ENCODE results near the gene EARS2.
"Not testable (repeated sequence)": the region's sequence is repeated elsewhere in the genome, so short reads cannot be mapped to it uniquely, and the experiment has no call there.

The EARS2 gene

DNA sequence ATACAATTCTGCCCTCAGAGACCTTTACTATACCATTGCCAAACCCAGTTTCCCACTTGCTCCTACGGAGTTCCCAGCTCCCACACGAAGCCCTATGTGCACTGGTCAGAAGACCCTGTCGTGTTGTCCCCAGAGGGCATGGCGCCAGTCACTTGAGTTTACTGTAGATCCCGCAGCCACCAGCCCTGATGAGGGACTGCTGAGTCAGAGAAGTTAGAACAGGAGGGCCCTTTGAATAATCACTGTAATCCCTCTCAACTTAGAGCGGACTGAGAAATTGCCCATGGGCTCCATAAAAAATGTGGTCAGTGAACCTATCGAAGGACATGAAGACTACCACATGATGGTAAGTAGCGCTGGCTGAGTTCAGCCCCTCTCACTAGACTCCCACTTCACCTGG is 9.6 kb upstream of the EARS2 start:
- DNase-seq = no peak

DNA sequence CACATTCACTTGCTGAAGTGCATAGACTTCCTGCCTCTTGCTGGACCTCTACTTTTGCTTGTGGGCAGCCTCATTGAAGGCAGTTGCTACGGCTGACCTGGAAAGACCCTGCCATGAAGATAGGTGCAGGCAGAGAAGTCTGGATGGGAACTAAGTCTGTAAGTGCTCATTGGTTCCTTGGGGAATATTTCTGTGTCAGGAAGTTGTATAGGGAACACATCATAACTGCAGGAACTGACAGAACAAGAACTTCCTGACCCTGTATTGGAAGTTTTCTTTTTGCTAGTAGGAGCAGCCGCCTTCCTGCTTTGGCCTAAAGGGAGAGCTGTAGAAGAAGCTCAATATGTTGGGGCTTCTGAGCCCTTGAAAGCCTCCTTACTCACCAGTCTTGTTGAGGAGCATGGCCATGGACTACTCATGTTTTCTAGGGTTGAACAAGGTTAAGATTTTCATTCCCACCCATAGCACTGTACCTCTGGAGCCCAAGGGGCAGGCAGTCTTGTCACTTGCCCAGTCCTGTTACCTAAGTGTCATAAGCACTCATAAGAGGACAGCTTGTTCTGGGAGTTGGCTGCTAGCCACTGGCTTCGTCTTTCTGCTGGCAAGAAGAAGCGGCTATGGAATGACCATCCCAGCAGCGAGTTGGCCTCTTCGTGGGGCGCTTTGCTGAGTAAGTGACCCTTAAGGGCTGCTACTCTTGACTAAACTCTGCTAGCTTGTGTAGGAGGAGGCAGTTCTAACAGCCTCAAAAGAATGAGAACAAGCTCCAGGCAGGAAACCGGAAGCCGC is 7.6 kb upstream of the EARS2 start:
- no peak for DNase-seq

DNA sequence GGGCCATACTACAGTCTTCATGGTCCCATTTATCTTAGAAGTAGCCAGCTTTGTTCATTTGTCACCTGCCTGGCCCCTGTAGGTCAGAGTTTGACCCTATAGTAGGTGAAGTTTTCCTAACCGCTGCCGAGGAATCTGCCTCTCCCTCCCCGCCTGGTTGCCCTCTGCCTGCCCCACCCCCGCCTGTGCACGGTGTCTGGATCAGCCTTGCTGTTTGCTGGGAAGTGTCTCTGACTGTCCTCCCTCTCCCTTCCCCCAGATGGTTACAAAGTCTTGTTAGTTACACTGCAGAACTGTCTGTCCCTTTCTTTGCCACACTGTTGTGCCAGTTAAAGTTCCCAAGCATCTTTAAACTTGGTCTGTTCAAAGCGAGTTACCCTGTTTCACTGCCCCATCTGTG is 6.0 kb upstream of the EARS2 start:
- no peak for DNase-seq

DNA sequence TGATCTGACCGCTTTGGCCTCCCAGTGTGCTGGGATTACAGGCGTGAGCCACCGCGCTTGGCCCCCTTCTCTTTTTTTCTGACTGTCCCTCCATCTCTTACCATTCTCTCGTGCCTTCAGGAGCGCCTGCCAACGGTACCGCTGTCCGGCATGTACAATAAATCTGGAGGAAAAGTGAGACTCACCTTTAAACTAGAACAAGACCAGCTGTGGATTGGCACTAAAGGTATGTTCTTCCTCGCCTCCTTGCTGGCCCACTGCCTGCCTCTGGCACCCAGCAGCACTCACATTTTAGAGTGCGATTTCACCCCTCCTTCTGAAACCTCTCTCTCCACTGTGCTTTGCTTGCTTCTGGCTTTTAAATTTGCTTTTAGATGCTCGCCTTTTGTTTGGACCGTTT is 5.4 kb upstream of the EARS2 start:
- DNase-seq = no peak

DNA sequence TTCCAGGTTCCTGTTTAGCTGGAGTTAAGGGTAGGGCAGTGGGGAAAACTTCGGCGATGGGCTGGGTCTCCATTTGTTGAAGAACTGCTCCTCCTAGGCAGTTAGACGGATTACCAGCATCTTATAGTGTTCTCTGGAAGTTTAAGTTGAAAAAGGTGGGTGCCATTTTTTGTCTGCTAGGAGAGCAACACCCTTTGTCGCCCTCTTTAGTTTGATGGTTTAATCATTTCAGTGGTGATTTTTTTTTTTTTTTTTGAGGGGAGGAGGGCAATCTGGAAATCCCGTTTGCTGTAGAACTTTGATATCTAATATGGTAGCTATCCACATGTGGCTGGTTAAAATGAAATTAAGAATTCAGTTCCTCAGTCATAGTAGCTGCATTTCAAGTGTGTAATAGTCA is 4.4 kb upstream of the EARS2 start:
- DNase-seq = no peak

DNA sequence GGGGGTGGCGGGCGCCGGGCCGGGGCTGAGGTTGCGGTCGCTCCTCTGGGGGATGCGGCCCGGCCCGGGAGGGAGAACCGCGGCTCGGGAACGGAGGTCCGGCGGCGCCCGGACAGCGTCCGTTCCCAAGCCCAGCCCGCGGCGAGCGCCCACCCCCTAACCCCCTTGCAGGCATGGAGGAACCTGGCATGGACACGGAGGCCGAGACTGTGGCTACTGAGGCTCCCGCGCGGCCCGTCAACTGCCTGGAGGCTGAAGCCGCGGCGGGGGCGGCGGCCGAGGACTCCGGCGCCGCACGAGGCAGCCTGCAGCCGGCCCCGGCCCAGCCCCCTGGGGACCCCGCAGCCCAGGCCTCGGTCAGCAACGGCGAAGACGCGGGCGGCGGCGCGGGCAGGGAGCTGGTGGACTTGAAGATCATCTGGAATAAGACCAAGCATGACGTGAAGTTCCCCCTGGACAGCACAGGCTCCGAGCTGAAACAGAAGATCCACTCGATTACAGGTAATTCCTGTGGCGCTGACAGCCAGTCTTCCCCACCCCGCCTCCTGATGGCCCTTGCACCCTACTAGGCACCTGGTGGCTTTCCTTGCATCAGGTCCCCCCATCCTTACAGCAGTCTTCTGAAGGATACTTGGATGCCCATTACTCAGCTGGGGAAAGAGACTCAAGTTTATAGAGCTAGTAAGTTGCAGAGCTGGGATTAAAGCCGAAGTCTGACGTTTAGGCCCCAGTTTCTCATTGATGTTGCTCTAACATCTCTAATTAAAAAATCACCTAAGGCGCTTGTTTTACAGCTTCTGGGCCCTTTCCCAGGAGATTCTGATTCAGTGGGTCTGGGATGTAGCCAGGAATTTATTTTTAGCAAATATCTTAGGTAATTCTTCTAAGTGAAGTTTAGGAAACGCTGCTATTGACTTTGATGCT is 891 bp upstream of the EARS2 start:
- no peak for DNase-seq

DNA sequence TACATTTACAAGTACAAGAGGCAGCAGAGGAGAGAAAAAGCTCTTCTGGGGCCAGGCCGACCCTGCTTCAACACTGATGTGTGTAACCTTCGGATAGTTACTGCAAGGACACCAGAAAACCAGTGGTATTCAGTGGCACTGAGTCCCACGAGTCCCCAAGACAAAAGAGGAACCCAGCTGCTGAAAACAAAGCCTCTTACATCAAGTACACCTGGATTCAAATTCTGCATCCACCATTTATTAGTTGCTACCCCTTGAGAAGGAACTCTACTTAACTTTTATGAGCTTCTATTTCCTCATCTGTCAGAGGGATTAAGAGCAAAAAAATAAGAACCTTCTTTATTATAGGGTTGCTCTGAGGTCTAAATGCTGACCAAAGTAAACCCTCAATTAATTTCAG is 2.6 kb downstream of the EARS2 start:
- no peak for DNase-seq

DNA sequence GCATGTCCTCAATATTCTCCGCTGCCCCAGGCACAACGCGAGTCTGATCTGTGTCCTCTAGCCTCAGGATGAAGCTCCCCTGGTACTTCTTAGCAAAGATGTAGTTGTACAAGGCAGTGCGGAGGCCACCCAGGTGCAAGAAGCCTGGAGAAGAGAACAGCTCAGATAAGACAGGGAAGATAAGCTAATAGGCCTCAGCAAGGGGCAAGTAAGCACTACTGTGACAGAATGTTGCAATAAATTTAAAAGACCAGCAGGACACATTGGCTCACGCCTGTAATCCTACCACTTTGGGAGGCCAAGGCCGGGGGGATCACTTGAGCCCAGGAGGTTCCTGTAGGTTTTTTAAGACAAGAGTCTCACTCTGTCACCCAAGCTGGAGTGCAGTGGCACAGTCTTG is 5.0 kb downstream of the EARS2 start:
- no peak for DNase-seq

DNA sequence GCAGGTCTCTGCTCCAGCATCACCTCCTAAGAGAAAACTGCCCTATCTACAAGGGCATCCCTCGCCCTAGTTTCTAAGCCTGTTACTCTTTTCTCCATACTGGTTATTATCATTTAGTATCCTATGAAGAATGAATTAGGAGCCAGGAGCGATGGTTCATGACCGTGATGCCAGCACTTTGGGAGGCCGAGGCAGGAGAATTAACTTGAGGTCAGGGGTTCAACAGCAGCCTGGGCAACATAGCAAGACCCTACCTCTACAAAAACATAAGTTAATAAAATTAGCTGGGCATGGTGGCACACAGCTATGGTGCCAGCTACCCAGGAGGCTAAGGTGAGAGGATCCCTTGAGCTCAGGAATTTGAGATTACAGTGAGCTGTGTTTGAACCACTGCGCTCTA is 7.2 kb downstream of the EARS2 start:
- no peak for DNase-seq

DNA sequence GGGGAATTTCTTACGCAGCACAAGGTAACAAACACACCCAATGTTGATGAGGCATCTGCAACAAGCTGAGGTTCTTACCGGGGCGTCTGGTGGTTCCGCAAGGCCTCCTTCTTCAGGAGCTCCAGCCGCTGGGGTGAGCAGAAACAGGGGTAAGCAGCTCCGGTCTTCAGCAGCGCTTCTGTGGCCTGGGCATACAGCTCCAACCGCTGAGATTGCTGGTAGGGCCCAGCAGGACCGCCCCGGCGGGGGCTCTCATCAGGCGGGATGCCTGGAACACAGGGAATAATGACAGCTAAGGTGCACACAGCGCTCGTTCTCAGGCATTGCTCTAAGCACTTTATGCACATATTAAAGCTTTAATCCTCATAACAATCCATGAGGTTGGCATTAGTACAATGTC is 12.7 kb downstream of the EARS2 start:
- DNase-seq = no peak

DNA sequence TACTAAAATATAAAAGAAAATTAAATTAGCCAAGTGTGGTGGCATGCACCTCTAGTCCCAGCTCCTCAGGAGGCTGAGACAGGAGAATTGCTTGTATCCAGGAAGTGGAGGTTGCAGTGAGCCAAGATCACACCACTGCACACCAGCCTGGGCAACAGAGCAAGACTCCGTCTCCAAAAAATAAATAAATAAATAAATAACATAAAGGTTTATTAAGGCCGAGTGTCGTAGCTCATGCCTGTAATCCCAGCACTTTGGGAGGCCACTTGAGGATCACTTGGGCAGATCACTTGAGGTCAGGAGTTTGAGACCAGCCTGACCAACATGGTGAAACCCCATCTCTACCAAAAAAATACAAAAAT is 16.4 kb downstream of the EARS2 start:
- not testable (repeated sequence) for DNase-seq

DNA sequence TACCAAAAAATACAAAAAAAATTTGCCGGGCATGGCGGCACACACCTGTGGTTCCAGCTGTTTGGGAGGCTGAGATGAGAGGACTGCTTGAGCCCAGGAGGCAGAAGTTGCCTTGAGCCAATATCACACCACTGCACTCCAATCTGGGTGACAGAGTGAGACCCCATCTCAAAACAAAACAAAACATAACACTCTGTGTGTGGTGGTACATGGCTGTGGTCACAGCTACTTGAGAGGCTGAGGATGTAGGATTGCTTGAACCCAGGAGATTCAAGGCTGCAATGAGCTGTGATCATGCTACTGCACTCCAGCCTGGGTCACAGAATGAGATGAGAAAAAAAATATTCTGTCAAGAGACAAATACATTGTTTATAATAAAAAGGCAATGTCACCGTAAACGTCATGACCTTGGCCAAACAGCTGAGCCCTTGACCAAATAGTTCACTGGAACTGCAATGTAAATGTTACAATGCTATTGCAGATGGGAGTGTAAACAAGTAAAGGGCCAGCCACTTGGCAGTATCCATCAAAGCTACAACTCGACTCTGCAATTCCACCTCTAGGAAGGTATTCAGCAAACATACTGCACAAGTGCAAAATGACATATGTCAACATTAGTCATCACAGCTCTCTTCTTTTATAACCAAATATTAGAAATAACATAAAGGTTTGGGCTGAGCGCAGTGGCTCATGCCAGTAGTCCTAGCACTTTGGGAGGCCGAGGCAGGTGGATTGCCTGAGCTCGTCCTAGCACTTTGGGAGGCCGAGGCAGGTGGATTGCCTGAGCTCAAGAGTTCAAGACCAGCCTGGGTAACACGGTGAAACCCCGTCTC is 16.9 kb downstream of the EARS2 start:
- DNase-seq = no peak

DNA sequence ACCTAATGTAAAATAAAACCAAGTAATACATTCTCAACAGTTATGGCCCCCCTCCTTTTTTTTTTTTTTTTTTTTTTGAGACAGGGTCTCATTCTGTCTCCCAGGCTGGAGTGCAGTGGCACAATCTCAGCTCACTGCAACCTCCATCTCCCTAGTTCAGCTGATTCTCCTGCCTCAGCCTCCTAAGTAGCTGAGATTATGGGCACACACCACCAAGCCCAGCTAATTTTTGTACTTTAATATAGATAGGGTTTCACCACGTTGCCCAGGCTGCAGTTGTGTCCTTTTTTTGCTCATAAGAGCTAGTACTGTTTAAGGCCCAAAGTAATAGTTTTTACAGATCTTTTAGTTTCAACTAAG is 18.3 kb downstream of the EARS2 start:
- no peak for DNase-seq

DNA sequence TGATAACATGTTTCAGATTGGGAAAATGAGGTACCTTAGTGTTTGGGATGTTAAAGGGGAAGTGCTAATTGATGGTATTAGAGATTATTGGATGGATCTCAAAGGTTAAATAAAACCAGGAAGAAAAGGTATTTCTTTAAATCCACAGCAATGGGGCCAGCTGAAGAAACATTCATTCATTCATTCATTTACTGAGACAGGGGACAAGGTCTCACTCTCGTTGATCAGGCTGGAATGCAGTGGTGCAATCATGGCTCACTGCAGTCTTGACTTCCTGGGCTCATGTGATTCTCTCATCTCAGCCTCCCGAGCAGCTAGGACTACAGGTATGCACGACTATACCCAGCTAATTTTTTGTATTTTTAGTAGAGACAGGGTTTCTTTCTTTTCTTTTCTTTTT is 19.8 kb downstream of the EARS2 start:
- no peak for DNase-seq

DNA sequence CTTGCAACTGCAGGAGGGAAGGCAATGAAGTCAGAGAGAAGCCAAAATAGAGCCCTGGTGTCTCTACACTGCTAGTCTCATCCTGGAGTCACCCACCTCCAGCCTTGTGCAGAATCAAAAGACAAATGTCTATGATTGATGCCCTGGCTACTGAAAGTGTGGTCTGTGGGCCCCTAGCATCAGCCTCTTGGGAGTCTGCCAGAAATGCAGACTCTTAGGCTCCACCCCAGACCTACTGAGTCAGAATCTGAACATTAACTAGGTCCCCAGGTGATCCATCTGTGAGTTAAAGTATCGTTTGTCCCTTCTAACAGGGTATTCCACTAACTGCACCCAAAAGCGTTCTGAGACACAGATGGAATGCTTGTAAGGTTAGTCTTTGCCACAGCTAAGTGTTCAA is 21.2 kb downstream of the EARS2 start:
- no peak for DNase-seq

DNA sequence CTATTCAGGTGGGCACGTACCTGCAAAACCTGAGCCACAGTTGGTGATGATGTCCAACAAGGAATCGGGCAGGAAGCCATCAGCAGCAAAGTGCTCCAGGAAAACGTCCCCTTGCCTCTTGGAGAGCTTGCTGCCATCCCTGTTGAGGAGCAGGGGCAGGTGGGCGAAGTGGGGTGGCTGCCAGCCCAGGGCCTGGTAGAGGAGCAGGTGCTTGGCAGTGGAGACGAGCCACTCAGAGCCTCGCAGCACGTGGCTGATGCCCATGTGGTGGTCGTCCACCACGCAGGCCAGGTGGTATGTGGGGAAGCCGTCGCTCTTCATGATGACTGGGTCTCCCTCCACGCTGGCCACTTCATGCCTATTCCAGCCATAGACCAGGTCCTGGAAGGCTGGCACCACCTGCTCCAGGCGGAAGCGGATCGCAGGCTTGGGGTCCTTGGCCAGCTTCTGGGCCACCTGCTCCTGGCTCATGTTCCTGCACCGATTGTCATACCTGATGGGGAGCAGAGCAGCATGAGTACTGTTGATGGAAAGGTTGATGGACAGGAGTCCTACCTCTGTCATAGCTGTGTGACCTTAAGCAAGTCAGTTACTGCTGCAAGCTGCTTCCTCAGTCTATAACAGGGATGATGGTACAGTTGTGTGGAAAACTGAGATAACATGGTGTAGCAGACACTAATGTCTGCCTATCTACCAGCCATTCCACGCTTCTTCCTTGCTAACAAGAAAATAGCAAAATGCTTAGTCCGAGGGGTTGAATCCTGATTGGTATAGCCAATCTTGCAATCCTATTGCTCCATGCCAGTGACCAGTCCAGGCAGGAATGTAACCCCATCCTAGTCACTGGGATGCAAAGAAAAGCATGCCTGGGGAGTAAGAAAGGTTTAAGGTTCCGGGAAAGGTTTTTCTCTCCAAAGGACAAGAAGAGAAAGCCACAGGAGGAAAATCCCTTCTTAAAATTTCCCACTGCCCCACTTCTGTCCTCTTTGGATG is 22.0 kb downstream of the EARS2 start:
- DNase-seq = no peak

DNA sequence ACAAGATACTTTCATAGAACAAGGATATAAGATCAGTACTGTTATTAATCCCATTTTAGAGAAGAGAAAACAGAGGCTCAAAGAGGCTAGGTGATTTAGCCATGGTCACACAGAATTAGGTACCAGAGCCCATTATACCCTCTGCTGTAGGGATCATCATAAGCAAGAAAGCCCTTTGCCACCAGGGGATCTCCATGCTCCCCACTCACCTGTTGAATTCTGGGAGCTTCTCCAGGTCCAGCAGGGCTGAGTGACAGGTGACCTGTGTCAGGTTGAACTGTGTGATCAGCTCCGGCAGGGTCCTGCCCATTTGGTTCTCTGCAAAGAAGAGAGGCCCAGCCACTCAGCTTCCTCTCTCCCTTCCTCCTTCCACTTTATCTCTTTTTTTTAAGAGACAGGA is 24.7 kb downstream of the EARS2 start:
- no peak for DNase-seq

DNA sequence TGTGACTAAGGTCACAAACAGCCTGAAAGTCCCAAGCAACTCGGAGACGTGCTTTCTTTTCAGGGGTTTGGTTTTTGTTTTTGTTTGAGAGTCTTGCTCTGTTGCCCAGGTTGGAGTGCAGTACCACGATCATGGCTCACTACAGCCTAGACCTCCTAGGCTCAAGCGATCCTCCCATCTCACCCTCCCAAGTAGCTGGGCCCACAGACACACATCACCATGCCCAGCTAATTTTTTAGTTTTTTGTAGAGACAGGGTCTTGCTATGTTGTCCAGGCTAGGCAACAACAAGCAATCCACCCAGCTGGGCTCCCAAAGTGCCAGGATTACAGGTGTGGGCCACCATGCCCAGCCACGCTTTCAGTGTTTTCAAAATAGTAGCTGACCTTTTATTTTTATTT is 27.1 kb downstream of the EARS2 start:
- DNase-seq = no peak

DNA sequence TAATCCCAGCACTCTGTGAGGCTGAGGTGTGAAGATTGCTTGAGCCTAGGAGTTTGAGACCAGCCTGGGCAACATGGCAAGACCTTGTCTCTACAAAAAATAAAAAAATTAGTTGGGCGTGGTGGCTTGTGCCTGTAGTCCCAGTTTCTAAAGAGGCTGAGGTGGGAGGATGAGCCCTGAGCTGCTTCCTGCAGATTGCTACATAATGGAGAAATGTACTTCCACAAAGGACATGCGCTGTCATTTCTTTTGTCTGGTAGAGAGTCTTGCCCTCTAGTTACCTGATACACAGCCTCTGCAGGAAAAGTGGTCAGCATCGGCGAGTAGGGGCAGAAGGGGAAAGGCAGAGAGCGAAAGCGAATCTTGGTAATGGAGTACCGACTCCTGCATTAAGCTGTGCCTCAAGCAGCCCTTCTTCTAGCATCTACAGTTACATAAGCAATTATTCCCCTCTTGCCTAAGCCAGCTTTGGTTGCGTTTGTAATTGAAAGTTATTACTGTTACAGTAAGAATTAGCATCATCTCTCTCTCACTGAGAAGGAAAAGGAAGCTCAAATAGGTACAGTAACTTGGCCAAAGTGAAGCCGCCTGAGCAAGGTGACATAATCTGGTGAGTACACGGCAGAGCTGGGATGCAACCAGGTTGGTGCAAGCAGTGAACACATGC is 28.4 kb downstream of the EARS2 start:
- no peak for DNase-seq

DNA sequence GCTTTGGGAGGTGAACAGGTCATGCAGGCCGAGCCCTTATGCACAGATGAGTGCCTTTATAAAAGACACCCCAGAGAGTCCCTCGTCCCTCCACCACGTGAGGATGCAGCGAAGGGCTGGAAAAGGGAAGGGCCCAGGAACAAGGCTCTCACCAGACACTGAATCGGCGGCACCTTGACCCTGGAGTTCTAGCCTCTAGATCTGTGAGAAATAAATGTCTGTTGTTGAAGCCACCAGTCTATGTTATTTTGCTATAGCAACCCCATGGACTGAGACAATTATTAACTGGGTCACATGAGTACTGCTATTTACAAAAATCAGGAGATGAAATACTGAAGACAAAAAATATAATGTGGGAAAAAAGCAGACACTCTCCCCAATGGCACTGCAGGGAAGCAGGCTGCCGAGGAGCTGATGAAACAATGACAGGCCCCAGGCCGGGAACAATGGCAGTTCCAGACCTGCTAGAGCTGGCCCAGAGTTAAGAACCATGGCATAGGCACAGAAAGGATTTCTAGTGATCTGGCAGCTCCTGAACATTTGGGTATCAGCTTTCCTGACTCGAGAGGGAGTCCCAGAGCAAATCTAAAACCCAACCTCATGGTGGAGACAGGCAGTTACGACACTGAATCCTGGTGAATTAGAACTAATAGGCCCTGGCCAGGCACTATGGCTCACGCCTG is 29.0 kb downstream of the EARS2 start:
- DNase-seq = no peak

DNA sequence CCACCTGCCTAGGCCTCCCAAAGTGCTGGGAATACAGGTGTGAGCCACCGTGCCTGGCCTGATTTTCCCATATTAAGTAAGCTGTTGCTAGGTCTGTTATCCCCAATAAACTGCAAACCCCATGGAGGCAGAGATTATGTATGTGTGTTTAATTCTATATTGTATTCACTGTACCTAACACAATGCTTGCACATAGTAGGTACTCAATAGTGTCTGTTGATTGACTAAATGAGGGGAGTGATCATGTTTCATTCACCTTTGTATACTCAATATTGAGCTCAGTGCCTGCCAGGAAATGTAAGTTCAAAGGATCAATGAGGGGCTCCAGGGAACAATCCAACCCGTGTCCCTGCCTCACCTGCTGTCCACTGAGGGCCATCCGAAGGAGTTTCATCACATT is 32.3 kb downstream of the EARS2 start:
- no peak for DNase-seq

Data from T1000 (cell line).